ENCODE data around the gene PPP1R14C.

Gene PPP1R14C

DNA sequence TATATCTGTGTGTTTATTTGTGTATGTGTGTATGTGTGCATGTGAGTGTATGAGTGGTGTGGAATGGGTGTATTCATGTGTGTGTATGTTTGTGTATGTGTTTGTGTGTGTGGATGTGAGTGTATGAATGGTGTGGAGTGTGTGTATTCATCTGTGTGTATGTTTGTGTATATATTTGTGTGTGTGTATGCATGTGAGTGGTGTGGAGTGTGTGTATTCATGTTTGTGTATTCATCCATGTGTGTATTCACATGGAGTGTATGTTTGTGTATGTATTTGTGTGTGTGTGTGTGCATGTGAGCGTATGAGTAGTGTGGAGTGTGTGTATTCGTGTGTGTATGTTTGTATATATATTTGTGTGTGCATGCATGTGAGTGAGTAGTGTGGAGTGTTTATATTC lies 66.6 kb downstream of the PPP1R14C start:
- Histone ChIP-seq H3K27me3 (ENCODE audit: insufficient read depth, low read depth, severe bottlenecking) (no peaks in the 10 kb centered on the region), H3K9me3 (ENCODE audit: severe bottlenecking) (no peaks in the 10 kb centered on the region), H3K36me3 (no peaks in the 10 kb centered on the region), H3K4me3 (ENCODE audit: low read depth, low read length) (no peak overlapping the region), H3K27ac (no peak overlapping the region)
- TF ChIP-seq, protein P1, sequence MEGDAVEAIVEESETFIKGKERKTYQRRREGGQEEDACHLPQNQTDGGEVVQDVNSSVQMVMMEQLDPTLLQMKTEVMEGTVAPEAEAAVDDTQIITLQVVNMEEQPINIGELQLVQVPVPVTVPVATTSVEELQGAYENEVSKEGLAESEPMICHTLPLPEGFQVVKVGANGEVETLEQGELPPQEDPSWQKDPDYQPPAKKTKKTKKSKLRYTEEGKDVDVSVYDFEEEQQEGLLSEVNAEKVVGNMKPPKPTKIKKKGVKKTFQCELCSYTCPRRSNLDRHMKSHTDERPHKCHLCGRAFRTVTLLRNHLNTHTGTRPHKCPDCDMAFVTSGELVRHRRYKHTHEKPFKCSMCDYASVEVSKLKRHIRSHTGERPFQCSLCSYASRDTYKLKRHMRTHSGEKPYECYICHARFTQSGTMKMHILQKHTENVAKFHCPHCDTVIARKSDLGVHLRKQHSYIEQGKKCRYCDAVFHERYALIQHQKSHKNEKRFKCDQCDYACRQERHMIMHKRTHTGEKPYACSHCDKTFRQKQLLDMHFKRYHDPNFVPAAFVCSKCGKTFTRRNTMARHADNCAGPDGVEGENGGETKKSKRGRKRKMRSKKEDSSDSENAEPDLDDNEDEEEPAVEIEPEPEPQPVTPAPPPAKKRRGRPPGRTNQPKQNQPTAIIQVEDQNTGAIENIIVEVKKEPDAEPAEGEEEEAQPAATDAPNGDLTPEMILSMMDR (IDR thresholded peaks at IDR 0.05; ENCODE audit: low read depth, low read length), result no peak
- DNase-seq, result no peak

DNA sequence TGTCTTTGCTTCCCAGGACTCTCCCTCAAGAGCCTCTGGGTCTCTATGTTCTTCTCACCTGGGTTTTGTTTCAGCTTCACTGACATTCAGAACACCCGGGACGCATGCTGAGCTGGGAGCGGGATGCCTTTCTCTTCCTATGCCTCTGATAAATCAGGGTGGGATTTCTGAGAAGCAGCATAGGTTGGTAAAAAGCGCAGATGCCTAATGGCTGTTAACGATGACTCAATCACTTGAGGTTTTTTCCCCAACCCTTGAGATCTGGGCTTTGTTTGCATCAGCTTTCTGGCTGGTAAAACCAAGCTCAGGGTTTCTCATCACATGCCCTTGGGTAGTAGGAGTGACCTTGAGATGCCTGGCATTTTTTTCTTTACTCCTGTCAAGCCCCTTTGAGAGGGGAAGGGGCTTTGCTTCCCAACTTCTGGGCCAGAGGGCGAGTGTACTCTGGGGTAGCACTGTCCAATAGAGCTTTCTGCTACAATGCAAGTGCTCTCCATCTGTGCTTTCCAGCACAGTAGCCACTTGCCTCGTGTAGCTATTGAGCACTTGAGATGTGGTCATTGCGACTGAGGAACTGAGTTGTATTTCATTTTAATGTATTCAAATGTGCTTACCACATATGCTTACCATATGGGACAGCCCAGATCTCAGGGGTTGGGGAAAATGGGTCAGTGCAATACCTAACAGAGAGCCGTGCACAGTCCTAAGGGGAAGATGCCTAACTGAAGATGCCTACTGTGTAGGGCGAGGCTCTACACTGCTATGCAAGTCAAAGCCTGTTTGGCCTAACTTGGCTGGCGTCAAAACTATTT lies 69.1 kb downstream of the PPP1R14C start:
- TF ChIP-seq, protein P1 (IDR thresholded peaks at IDR 0.05; ENCODE audit: low read depth, low read length), result no peak
- H3K27ac ChIP-seq, result no peak overlapping the region
- H3K9me3 ChIP-seq (ENCODE audit: severe bottlenecking), result no peaks in the 10 kb centered on the region
- no peak overlapping the region for H3K4me3 ChIP-seq (ENCODE audit: low read depth, low read length)
- no peaks in the 10 kb centered on the region for H3K27me3 ChIP-seq (ENCODE audit: insufficient read depth, low read depth, severe bottlenecking)
- no peaks in the 10 kb centered on the region for H3K36me3 ChIP-seq
- DNase-seq, result no peak

DNA sequence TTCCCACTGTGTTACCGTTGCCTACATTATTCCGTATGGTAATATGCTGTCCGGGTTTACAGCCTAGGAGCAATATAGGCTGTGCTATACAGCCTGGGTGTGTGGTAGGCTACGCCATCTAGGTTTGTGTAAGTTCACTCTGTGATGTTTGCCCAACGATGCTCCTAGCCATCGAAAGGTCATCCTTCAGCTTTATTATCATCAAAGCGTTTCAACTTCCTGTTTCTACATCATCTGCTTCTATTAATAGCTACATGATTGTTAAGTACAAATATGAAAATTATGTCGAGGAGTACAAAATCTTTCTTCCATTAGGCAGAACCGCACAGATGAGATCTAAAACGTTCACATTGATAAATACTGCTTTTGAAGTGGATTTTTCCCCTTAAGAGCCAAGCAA lies 69.9 kb downstream of the PPP1R14C start:
- no peak for DNase-seq
- Histone ChIP-seq H3K36me3 (no peaks in the 10 kb centered on the region), H3K9me3 (ENCODE audit: severe bottlenecking) (no peaks in the 10 kb centered on the region), H3K4me3 (ENCODE audit: low read depth, low read length) (no peak overlapping the region), H3K27ac (no peak overlapping the region), H3K27me3 (ENCODE audit: insufficient read depth, low read depth, severe bottlenecking) (no peaks in the 10 kb centered on the region)
- TF ChIP-seq, protein P1 (IDR thresholded peaks at IDR 0.05; ENCODE audit: low read depth, low read length), result no peak

DNA sequence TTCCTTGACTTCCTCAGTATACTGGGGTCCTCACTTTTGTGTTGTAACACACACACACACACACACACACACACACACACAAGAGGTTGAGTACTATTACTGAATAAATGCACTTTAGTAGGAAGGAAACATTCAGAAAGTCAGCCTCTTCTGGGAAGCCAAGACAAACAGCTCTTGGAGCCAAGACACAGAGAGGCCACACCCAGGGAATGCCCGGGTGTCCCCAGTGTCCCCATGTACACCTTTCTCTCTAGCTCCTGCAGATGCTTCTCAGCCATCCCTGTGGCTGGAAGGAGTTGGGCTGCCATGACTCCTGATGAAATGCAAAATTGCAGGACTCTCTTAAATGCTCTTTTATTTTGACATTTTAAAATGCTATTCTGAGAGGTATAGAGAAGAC lies 70.5 kb downstream of the PPP1R14C start:
- H3K27ac ChIP-seq, result no peak overlapping the region
- H3K4me3 ChIP-seq (ENCODE audit: low read depth, low read length), result no peak overlapping the region
- H3K9me3 ChIP-seq (ENCODE audit: severe bottlenecking), result no peaks in the 10 kb centered on the region
- H3K27me3 ChIP-seq (ENCODE audit: insufficient read depth, low read depth, severe bottlenecking), result no peaks in the 10 kb centered on the region
- no peaks in the 10 kb centered on the region for H3K36me3 ChIP-seq
- TF ChIP-seq, protein P1 (IDR thresholded peaks at IDR 0.05; ENCODE audit: low read depth, low read length), result no peak
- no peak for DNase-seq

DNA sequence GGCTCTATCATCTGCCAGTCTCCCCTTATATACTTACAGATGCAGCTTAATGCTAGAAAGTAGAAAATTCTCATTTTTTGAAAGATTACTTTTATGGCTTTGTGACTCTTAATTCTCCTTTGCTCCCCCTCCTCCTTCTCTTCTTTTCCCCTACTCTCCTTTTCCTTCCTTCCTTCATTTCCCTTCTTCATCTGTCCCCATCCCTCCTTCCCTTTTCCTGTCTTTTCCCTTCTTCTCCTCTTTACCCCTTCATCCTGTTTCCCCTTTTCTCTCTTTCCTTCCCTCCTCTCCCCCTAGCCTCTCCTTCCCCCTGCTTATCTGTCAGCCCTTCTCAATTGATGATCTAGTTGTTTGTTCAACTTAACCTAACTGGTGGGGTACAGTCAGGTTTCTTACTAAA lies 71.5 kb downstream of the PPP1R14C start:
- H3K36me3 ChIP-seq, result no peaks in the 10 kb centered on the region
- H3K4me3 ChIP-seq (ENCODE audit: low read depth, low read length), result no peak overlapping the region
- no peaks in the 10 kb centered on the region for H3K9me3 ChIP-seq (ENCODE audit: severe bottlenecking)
- DNase-seq, result no peak
- H3K27ac ChIP-seq, result no peak overlapping the region
- no peaks in the 10 kb centered on the region for H3K27me3 ChIP-seq (ENCODE audit: insufficient read depth, low read depth, severe bottlenecking)
- TF ChIP-seq, protein P1 (IDR thresholded peaks at IDR 0.05; ENCODE audit: low read depth, low read length), result no peak
